NCI-H146 treated with DMSO at 0.1 percent for 48 hours (cell line): Measurements from ENCODE around the gene SRGAP2C.
"Not testable (repeated sequence)": the region's sequence is repeated elsewhere in the genome, so short reads cannot be mapped to it uniquely, and the experiment has no call there.

Experiments used
- DNase-seq: peaks from one replicate; lab custom pipeline; 2025; ENCODE audit not compliant: unreplicated experiment; lab: John Stamatoyannopoulos, UW

SRGAP2C gene

DNA sequence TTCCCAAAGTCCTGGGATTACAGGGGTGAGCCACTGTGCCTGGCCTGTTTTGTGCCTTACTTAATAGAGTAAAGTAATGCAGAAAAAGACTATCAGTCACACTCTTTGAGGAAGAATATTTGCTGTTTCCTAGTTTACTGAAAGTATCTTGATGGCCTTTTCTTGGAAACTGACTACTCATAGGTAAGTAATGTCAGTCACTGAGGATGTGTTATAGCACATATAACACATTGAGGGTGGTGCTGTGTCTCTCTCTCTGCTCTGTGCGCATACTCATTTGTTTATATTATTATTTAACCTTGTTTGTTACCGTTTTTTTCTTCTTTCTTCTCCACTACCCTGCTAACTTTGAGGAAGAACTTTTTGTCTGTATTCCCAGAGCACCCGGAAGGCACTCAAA, 93.4 kb downstream of the SRGAP2C start:
- DNase-seq: not testable (repeated sequence)

DNA sequence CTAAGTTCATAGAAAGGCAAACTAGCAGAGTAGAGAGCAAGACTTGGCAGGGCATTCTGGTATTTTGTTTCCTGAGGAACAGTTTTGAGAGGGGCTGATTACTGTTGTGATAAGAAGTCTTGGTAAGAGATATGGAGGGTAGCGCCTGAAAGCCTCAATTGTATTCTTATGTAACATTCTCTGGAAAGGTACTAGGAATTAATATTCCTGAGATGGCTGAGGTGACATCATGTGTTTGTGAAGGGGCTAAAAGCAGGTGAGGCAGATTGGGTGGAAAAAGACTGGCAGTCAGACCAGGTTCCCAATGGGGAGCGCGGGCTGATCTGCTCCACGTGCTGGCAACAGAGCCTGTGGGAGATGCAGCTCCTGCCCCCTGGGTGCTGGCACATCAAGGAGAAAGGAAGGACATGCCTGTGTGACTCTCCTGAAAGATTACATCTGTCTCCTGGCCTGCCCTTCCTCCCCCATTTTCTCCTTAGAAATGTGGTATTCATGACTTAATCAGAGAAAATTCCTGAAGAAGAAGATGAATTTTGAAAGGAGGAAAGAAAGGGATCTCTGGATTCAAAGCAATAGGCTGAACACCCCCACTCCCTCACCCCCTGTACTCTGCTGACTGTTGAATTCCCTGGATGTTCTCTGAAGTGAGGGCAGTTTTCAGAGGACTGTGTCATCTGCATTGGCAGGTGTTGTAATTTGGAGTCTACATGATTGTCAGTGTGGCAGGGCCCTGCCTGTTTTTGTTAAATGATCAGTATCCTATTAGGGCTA, 94.2 kb downstream of the SRGAP2C start:
- not testable (repeated sequence) for DNase-seq

DNA sequence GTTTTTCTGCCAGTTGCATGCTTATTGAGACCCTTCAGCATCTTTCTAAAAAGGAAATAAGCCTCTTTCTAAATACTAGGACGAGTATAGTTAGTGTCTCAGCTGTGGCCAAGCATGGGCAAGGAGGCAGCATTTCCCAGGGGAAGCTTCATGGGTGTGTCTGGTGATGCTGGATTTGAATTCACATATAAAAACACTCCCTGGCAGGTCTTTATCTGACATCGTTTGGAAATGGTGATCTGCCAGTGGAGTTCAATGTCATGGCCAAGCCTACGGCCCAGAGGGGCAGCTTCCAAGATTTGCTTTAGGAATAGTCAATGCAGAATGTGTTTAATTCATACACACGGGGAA, 94.7 kb downstream of the SRGAP2C start:
- not testable (repeated sequence) for DNase-seq

DNA sequence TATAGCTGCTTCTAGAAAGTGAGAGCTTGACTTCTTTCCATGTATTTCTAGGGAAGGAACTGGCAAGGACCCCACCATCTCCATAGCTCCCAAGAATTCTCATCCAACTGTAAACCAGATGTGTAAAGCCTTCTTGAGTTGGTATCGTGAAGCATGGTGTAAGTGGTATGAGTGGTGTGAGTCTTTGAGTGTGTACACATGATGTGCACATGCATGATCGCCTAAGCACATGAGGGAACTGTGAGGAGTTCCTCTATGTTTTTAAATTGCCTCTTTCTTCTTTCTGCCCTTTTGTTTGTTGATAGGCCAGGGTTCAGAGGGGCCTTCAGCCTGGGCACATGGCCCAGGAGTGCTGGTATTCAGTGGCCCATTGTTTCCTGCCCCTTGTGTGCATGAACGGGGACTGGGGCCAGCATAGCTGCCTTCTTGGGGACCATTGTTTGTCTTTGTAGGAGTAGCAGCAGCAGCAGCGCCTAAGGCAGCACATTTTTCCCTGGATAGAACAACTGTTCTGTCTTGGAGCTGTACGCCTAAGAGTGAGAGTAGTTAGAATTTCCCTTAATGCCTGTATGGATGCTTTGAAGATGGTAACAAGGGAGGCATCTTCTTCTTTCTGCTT, 96.0 kb downstream of the SRGAP2C start:
- DNase-seq: not testable (repeated sequence)

DNA sequence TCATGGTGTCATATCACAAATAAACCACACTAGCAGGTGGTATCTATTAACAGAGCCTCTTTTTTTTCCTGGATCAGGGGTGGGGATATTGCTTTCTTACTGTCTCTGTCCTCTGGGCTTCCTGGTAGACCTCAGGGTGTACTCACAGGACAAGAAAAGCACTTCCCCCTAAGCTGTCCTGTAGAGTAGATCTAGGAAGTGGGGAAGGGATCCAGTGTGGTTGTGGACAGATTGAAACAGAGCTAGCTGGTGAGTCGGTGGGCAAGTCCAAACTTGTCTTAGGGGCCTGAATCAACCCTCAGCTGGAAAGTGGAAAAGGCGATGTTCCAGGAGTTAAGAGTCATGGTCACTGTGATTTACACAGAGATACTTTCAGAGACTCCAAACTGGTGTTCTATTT, 96.7 kb downstream of the SRGAP2C start:
- DNase-seq: not testable (repeated sequence)

DNA sequence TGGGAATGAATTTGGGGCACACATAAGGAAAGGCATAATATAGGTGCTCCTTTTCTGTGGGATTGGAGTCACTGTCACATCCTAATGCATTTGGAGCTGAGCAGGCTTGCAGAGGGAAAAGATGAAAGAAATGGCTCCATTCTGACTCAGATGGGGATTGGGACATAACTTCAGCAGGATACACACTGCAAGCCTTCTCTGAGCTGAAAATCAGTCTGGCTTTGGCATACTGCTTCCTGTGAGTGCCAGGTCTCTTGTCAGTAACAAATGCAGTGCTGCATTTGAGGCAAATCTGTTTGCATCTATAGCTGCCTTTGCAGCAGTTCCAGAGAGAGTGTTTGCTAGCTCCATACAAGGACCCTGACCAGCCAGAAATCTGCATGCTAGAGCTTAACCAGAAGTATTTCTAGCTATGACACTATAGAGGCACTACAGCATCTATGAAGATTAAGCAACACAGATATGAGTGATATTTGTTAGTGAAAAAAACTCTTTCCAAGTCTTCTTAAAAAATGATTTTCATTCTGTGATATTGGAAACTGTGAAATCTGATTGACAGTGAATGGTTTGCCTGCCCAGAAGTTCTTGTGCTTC, 98.9 kb downstream of the SRGAP2C start:
- not testable (repeated sequence) for DNase-seq

DNA sequence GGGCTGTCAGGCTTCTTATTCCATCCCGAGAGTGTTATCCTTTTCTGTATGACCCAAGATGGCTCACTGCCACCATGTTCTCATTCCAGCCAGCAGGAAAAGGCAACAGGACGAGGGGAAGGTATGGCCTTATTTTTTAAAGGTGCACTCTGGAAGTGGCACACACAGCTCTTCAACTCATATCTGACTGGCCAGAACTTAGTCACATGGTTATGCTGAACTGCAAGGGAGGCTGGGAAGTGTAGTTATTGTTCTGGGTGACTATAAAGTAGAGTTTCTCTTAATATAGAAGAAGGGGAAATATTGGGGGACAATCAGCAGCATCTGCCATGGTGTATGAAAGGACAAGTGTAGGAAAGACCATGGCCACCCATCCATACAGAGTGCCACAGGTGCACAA, 107.8 kb downstream of the SRGAP2C start:
- DNase-seq: not testable (repeated sequence)

DNA sequence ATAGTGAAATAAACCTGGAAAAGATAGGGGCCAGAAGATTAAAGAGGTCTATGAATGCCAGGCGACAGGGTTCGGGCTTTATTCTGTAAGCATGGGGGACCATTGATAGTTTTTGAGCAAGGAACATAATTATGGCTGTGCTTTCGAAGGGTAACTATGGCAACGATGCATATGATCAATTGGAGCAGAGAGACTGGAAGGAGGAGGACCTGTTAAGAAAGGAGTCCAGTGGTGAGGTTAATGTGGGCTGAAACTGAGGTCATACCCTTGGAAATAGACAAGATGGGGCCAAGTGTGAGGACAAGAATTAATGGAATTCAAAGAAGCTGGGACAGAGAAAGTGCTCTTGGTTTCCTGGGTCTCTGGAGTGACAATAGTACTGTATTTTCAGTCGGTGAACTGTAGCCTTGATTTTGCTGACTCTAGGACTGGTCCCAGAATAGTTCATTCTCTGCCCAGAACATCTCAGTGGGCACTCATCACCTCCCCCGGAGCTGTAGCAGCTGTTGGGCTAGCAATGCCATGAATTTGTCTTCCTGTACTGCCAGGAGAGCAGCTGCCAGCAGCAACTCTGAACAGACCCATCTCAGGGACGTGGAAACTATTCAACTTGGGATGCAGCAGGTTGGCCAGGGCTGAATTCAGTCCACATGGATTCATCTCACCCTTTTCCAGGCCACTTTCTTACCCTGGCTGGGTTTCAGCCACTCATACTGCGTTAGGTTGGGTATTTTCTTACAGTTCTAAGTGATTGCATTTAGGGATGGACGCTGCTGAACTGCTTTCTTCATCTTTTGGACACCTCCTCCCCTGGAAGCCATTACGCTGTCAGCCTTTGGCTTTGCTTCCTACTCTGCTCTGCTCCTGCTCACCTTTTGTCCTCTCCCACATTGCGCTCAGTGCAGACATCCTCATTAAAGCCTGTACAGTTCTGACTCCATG, 108.8 kb downstream of the SRGAP2C start:
- DNase-seq: not testable (repeated sequence)

DNA sequence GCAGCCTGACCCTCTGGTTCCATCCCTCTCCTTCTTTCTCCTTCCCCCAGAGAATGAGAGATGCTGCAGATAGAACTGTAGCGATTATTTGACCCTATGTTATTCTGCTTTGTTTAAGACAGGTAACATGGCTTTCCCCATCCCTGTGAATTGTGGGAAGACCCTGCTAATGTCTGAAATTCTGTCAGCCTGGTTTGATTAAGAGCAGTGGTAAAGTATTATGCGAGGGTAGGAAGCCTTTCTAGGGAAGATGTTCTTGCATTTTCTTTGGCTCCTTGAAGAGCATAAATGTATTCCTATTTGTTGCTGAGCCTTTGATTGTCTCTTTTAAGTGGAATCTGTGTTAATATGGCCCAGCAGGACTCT, 109.4 kb downstream of the SRGAP2C start:
- not testable (repeated sequence) for DNase-seq

DNA sequence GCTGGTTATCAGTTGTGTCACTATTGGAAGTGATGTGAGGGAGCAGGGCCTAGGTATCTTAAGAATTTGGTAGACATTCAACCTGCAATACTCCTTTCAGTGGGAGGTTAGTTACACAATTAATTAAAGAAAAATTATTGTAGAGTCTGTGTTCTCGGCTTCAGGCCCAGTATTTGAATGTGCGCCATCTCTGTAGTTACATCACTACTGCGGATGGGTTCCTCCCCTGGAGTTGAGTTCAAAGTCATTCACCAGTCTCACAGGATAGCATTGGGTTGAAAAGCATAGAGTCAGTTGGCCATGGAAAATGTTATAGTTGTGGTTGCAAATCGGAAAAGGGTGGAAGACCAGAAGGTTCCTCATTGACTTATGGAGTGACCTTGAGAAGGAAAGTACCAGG, 111.8 kb downstream of the SRGAP2C start:
- DNase-seq: not testable (repeated sequence)

DNA sequence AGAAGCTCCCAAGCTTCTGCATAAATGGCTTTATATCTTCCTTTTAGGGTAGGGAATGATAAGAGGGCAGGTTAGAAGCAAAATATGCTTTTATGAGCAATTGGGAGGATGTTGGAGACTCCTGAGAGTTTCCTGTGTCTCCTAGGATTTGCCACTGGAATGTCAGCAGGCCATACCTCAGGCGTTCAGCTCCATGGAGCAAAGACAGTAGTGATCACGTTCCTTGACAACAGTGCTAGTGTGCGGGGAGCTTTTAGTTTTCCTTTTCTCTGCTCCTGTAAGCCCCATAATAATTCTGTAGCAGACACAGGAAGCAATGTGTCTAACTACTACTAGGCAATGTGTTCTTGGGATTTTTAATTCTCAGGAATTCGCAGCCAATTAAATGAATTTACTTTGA, 113.8 kb downstream of the SRGAP2C start:
- not testable (repeated sequence) for DNase-seq

DNA sequence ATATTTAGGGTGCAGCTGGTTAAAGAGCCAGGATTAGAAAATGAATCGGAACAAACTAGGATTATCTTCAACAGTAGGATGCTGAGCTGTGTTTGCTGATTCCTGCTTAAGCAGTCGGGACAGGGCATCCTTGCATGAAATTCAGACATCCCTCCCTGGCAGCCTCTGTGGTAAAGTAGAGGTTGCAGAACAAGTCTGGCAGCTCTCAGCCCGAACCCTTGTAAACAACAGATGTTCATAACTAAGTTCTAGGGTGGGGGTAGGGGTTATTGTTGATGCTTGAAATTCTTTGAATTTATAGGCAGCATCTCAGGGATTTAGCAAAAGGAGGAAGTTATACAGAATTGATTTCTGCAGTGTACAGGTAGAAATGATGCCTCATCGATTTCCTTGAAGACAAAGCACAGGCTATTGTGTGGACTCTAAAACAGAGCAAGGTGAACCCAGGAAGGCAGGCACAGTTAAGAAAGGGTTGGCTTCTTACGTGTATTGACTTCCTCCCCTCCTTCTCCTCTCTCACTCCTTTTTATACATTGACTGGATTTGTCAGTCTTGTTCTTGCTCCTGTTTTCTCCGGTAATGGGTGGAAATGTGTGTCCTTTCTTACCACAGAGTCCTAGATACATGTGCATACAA, 114.9 kb downstream of the SRGAP2C start:
- not testable (repeated sequence) for DNase-seq

DNA sequence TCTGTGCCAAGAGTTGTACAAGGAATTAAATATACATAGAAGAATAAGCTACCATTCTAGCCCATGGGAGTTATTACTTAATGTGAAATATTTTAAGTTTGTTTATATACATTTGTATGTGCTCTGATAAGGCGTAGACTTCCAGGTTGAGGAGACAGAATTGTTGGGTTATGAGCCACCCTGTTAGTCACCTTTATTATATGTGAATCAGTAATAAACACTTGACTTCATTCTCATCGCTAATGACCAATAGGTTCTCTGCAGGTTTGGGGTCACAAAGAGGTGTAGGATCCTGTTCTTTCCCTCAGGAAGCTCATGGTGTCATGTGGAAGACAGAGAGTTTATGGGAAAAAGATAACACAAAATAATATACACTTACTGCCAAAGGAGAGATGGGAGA, 117.1 kb downstream of the SRGAP2C start:
- not testable (repeated sequence) for DNase-seq

DNA sequence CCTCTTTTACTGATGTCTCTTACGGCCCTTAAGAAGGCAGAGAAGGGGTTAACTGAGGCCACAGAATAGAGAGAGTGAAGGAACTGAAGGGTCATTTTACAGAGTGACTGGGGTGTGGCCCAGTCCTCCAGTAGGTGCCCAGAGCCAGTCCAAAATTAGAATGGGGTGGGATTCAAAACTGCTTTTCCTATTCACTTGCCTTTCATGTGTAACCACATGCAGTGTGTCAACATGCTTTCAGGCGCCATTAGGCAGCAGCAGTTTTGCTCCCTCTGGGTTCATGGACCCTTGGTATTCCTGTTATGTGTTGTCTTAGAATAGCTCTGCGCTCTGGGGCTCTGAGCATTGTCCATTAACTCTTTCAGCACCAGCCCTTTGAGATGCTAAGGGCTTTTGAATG, 123.0 kb downstream of the SRGAP2C start:
- not testable (repeated sequence) for DNase-seq

DNA sequence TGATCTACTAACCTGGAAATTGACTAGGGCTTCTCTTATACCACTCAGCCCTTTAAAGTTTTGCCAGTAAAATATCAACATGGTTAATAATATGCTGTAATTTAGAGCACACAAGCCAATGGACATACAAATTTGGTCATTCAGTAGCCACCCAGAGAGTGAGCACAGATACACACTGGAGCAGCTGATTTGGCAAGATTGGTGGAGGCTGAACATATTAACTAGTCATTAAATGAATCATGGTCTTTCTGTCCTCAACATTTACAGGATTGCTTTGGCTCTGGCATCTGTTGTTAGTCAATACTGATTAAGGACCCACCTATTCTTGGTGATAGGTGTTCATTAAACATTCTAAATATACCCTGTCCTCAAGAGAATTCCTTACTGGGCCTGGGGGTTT, 130.7 kb downstream of the SRGAP2C start:
- DNase-seq: not testable (repeated sequence)

DNA sequence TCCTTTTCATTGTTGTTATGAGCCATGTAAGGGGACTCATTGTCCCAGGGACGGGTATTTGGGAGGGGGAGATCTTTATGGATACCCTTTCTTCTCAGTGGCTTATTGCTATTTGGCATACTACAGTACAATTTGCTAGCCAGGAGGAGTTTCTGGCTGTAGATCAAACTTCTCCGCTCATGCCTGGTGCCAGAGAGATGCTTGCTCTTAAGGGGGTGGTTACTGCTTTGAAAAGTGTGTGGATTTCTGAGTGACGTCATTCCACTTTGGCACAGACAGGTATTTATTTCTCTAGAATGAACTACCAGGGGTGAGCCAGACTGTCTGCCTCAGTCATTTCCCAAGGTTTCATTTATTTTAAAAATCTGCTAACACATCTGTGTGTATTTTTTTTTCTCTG, 131.3 kb downstream of the SRGAP2C start:
- not testable (repeated sequence) for DNase-seq

DNA sequence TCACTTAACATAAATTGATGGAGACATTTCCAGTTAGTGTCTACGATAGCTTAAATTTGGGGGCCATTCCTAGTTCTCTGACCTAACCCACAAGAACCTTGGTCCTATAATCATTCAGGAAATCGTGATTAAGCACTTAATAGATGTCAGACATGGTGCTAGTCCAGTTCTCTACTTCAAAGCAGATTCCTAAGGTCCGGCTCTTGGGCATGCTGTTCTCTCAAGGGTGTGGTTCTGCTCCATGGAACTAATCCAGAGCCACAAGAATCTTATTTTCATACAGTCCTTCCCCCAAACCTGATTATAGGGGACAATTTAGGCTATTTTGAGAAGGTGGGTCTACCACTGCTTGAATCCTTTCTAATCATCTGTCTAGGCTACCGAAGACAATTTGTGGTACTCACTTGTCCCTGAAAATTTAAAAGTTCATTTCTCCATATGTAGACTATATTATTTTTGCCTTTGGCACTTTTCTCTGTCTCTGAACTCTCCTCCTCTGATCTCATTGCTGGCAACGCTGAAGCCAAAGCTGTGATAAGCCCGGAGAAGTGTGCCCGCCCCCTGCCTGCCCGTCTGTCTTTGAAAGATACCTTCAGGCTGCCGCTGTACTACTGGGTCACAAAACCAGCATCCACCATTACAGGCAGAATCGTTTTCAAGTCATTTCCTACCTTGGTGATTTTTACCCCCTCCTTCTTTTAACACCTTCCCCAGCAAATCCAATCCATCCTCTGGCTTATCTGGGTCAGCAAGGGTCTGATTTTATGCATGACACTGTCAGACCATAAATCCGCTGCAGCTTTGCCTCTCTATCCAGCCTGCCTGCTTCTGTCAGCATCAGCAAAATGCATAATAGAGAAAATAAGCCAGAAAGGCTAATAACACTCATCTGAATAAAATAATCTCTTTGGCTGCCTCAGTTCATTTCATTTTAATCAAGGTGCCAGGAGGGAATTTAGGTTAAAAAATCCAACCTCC, 133.0 kb downstream of the SRGAP2C start:
- not testable (repeated sequence) for DNase-seq

DNA sequence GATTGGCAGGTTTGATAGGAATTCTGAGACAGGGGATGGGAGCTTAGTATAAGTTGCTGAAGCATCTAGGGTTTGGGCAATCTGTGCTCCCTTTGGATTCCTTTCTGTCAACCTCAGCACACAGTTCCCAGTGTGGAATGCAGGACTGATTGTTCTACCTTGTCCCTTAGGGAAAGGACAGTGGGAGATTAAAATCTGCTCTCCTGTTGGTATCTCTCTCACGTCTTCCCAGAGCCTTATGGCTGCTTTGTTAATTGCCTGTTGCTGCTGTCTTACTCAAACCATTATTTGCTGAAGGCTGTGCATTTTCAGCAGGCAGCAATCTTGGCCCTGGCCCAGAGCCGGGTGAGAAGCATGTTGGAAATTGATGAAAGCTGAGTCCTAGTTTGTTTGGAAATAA, 133.9 kb downstream of the SRGAP2C start:
- not testable (repeated sequence) for DNase-seq

DNA sequence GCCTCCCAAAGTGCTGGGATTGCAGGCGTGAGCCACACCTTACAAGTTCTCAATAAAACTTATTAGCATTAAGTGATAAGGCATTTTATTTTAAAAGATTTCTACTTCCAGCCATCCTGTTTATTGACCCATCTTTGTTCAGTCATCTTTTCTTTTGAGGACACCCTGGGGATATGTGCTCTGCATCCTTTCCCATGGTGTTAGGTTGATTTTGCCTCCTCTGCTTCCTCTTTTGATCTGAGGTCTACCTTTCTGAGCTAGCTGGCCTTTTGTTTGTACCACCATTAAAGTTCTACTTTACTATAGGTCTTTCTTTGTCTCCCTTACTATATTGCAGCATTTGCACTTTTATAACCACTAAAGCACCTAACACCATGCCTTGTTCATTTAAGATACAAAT, 136.9 kb downstream of the SRGAP2C start:
- DNase-seq: not testable (repeated sequence)
